ENCODE data around the gene CPED1. TPM values are rescaled to one million over a fixed set of nuclear protein-coding genes. Genes with fewer than 3 reads are reported as not detected.
A peak's percentile ranks its signal among the peaks of the same experiment; 100 is the strongest.

Gene CPED1
- total RNA-seq (2021; ENCODE audit: unreplicated experiment) (0.39 TPM), Bru-seq, nascent RNA (percentile 15 among the genes with signal in this experiment), BruChase-seq, experiment 1, labeled RNA remaining after a 2-hour chase (percentile 10 among the genes with signal in this experiment), BruChase-seq, experiment 2, labeled RNA remaining after a 6-hour chase (percentile 12 among the genes with signal in this experiment)
- polyA plus RNA-seq (2012; ENCODE audit: insufficient read length), result not detected
- long read RNA-seq, partial matches to known transcripts, result 0 of 1 reads
- long read RNA-seq, other reads (novel, unspliced or antisense), result 1 of 1 reads

DNA sequence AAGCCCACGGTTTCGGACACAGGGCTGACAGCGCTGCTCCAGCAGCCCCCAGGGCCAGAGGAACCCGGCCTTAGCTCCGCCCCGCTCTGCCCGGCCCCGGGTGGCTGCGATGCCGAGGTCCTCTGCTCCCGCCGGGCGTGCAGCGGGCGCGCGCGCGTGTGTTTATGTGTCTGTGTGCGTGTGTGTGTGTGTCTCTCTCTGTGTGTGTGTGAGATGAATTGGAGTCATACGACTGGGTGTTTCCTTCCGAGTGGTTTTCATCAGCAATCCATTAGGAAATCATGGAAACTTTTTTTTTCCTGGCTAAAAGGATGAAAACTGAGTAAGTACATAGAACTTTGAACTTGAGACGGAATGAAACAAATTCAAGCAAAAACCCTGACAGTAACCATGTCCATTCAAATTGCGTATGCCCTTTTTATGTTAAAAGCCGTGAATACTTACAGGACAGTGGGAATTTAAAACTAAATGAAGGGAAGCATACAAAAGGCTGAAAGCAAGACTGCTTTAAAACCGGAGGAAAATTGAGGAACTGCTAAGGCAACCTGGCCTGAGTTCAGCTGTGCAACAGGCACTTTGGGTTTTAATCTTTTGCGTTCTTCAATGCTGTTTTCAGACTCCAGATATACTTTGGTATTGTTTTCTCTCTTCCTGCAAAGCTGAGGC is at the start of gene CPED1:
CPED1 (plus strand) TSS at position 121 of the 666 bp plus-strand sequence. CDS start 911 bp downstream, outside the sequence.
- BruUV-seq (replicated peaks), result no TSS peak
- in situ Hi-C loops (cut with HindIII; ENCODE audit: low pct_unique_long_range_greater_than_20kb, low sequenced_read_pairs), result no loop called here

DNA sequence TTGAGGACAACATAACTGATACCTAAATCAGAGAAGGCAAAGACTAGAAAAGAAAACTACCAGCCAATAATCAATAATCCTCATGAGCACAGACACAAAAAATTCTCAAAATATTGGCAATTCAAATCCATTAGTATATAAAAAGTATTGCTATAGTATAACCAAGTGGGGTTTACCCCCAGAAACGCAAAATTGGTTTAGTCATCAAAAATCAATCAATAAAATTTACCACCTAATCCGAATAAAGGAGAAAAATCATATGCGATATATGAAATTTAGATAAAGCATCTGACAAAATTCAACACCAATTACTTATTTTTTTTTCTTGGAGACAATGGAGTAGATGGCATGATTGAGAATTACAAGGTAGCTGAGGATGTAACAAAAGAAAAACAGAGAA is 49.2 kb upstream of the CPED1 start:
- BruUV-seq (replicated peaks), result no TSS peak
- in situ Hi-C loops (cut with HindIII; ENCODE audit: low pct_unique_long_range_greater_than_20kb, low sequenced_read_pairs) (no loop called here), intact Hi-C loops (cut with micrococcal nuclease; ENCODE audit: unreplicated experiment) (no loop called here)
- POLR2A ChIA-PET, result no interaction called here
- Histone ChIP-seq H3K27ac (ENCODE audit: low read length) (no peak overlapping the region), H3K36me3 (ENCODE audit: control insufficient read depth, insufficient read depth, low read length) (no peaks in the 10 kb centered on the region), H3K9me3 (ENCODE audit: control insufficient read depth, insufficient read depth, low read depth, low read length) (no peaks in the 10 kb centered on the region), H3K4me3 (ENCODE audit: low read depth in 2 of 2, low read length in 2 of 2) (no peak overlapping the region), H3K4me1 (ENCODE audit: control insufficient read depth, insufficient read depth, low read length) (no peaks in the 10 kb centered on the region), H3K27me3 (ENCODE audit: control insufficient read depth, insufficient read depth, low read length) (peaks cover 3% of the 10 kb centered on the region)
- CTCF ChIA-PET, result no interaction called here
- ATAC-seq (no peak), DNase-seq (ENCODE audit: low read depth, low spot score) (no peak)
- no peak for TF ChIP-seq SIN3A (IDR thresholded peaks at IDR 0.05; ENCODE audit: borderline replicate concordance, insufficient read depth, low read depth, low read length)
- no peak for TF ChIP-seq REST (IDR thresholded peaks at IDR 0.05; ENCODE audit: insufficient read depth in 1 of 2, low read depth in 2 of 2, low read length in 1 of 2)
- TF ChIP-seq TCF7L2 (IDR thresholded peaks at IDR 0.05; ENCODE audit: low read depth, low read length), result no peak
- no peak for TF ChIP-seq POLR2AphosphoS5 (IDR thresholded peaks at IDR 0.05; ENCODE audit: low read depth, low read length)
- TF ChIP-seq, protein P1, sequence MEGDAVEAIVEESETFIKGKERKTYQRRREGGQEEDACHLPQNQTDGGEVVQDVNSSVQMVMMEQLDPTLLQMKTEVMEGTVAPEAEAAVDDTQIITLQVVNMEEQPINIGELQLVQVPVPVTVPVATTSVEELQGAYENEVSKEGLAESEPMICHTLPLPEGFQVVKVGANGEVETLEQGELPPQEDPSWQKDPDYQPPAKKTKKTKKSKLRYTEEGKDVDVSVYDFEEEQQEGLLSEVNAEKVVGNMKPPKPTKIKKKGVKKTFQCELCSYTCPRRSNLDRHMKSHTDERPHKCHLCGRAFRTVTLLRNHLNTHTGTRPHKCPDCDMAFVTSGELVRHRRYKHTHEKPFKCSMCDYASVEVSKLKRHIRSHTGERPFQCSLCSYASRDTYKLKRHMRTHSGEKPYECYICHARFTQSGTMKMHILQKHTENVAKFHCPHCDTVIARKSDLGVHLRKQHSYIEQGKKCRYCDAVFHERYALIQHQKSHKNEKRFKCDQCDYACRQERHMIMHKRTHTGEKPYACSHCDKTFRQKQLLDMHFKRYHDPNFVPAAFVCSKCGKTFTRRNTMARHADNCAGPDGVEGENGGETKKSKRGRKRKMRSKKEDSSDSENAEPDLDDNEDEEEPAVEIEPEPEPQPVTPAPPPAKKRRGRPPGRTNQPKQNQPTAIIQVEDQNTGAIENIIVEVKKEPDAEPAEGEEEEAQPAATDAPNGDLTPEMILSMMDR (IDR thresholded peaks at IDR 0.05), result no peak

More for the DNA sequence above, at the start of gene CPED1:
- peak; percentile 81 for ATAC-seq
- peak within 1 kb of the TSS; percentile 38 to 49 for H3K4me3 ChIP-seq (ENCODE audit: low read depth in 2 of 2, low read length in 2 of 2)
- H3K9me3 ChIP-seq (ENCODE audit: control insufficient read depth, insufficient read depth, low read depth, low read length), result no peaks in the 10 kb centered on the region
- CTCF ChIA-PET, result interaction anchor here (0.5 kb wide), 1 partner anchor 288 kb away, joined by 7 read pairs; no protein-coding TSS in a partner anchor
- no peak for DNase-seq (ENCODE audit: low read depth, low spot score)
- peaks cover 36% of the 10 kb centered on the region for H3K27me3 ChIP-seq (ENCODE audit: control insufficient read depth, insufficient read depth, low read length)
- H3K36me3 ChIP-seq (ENCODE audit: control insufficient read depth, insufficient read depth, low read length), result no peaks in the 10 kb centered on the region
- no peak for TF ChIP-seq SIN3A (IDR thresholded peaks at IDR 0.05; ENCODE audit: borderline replicate concordance, insufficient read depth, low read depth, low read length)
- no peaks in the 10 kb centered on the region for H3K4me1 ChIP-seq (ENCODE audit: control insufficient read depth, insufficient read depth, low read length)
- intact Hi-C loops (cut with micrococcal nuclease; ENCODE audit: unreplicated experiment), result no loop called here
- POLR2A ChIA-PET, result interaction anchor here (0.6 kb wide), 1 partner anchor 26 kb away, joined by 3 read pairs; no protein-coding TSS in a partner anchor
- H3K27ac ChIP-seq (ENCODE audit: low read length), result no peak within 1 kb of the TSS
